ENCODE results near the gene AIFM2.

- TF ChIP-seq, protein P1, sequence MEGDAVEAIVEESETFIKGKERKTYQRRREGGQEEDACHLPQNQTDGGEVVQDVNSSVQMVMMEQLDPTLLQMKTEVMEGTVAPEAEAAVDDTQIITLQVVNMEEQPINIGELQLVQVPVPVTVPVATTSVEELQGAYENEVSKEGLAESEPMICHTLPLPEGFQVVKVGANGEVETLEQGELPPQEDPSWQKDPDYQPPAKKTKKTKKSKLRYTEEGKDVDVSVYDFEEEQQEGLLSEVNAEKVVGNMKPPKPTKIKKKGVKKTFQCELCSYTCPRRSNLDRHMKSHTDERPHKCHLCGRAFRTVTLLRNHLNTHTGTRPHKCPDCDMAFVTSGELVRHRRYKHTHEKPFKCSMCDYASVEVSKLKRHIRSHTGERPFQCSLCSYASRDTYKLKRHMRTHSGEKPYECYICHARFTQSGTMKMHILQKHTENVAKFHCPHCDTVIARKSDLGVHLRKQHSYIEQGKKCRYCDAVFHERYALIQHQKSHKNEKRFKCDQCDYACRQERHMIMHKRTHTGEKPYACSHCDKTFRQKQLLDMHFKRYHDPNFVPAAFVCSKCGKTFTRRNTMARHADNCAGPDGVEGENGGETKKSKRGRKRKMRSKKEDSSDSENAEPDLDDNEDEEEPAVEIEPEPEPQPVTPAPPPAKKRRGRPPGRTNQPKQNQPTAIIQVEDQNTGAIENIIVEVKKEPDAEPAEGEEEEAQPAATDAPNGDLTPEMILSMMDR (IDR thresholded peaks at IDR 0.05) = no peak
- TF ChIP-seq EP300 (IDR thresholded peaks at IDR 0.05) (no peak), POLR2AphosphoS5 (IDR thresholded peaks at IDR 0.05) (no peak)
Measured at GRCh38 chr10:70147259-70147625, 14.6 kb upstream of the AIFM2 start.
